Endodermal cell (in vitro differentiated cells): ENCODE measurements around the gene TMC8. TPM values are rescaled to one million over a fixed set of nuclear protein-coding genes. Genes with fewer than 3 reads are reported as not detected.

ENCODE experiments used
- DNase-seq: peaks from one replicate; pipeline ENCODE4 v3.0.0-alpha.2; 2017
- H3K27ac ChIP-seq: 2 replicates; pipeline ENCODE4 v1.5.1; 2013; ENCODE audit warnings: mild to moderate bottlenecking, low read depth, low read length, moderate library complexity
- H3K27me3 ChIP-seq: 2 replicates; pipeline ENCODE4 v1.6.1; 2013; ENCODE audit warnings: mild to moderate bottlenecking, low read length, moderate library complexity; ENCODE audit not compliant: insufficient read depth, control insufficient read depth, poor library complexity, severe bottlenecking
- H3K36me3 ChIP-seq: 2 replicates; pipeline ENCODE4 v1.7.0; 2013; ENCODE audit warnings: mild to moderate bottlenecking, low read length, moderate library complexity; ENCODE audit not compliant: control insufficient read depth, insufficient read depth
- H3K4me1 ChIP-seq: one replicate; pipeline ENCODE4 v1.7.0; 2013; ENCODE audit warnings: low read length; ENCODE audit not compliant: control insufficient read depth, insufficient read depth
- H3K4me3 ChIP-seq: 2 replicates; pipeline ENCODE4 v1.5.1; 2013; ENCODE audit warnings: mild to moderate bottlenecking, low read length, moderate library complexity
- H3K9ac ChIP-seq: 2 replicates; pipeline ENCODE4 v1.6.1; 2013; ENCODE audit warnings: mild to moderate bottlenecking, low read length, moderate library complexity; ENCODE audit not compliant: poor library complexity, severe bottlenecking; ENCODE audit errors: extremely low read depth
- H3K9me3 ChIP-seq: 2 replicates; pipeline ENCODE4 v1.6.1; 2013; ENCODE audit warnings: mild to moderate bottlenecking, low read length, moderate library complexity; ENCODE audit not compliant: control insufficient read depth
- H3K27ac Mint-ChIP-seq: 2 replicates; pipeline ENCODE4 v1.8.0; 2020; ENCODE audit warnings: mixed read lengths
- H3K27me3 Mint-ChIP-seq: 2 replicates; pipeline ENCODE4 v1.8.0; 2021; ENCODE audit warnings: mild to moderate bottlenecking, mixed read lengths; ENCODE audit not compliant: insufficient read depth
- H3K36me3 Mint-ChIP-seq: 2 replicates; pipeline ENCODE4 v1.8.0; 2020; ENCODE audit warnings: low read depth, mixed read lengths
- H3K4me1 Mint-ChIP-seq: 2 replicates; pipeline ENCODE4 v1.8.0; 2020; ENCODE audit warnings: mixed read lengths
- H3K4me3 Mint-ChIP-seq: 2 replicates; pipeline ENCODE4 v1.8.0; 2020; ENCODE audit warnings: mild to moderate bottlenecking, moderate library complexity, mixed read lengths
- H3K9me3 Mint-ChIP-seq: 2 replicates; pipeline ENCODE4 v1.8.0; 2020; ENCODE audit warnings: mild to moderate bottlenecking, mixed read lengths
- WGBS, 2 experiments: methylation state at CpG; one replicate each; pipeline versions ENCODE4 v1.1.5 to v1.1.7; 2013; ENCODE audit warnings: missing lambda C conversion rate in 2 of 2, mixed read lengths in 1 of 2; ENCODE audit not compliant: insufficient coverage in 1 of 2, insufficient read length in 1 of 2; 5-methylcytosine and 5-hydroxymethylcytosine counted together
- total RNA-seq, 2 donors: library from RNA; stranded (reverse); fragmentation: NEBNext Ultra II Directional in 1 of 2; extraction: Animal tissue kit (Norgen Biotek cat#: 25700) in 1 of 2; gene quantifications; 2 replicates in 1 of 2; 3 replicates in 1 of 2; pipeline ENCODE4 v1.2.1, GENCODE V29; 2021
- TF ChIP-seq, protein P1 (sequence below): fragments of 200-600 bp; sonication (generic); conservative IDR thresholded peaks from 2 replicates; pipeline ENCODE4 v1.5.0; 2021; ENCODE audit warnings: antibody characterized with exemption, mild to moderate bottlenecking

TMC8 gene
- total RNA-seq, 2 donors from 2014 or later, result 0.90 to 3.0 TPM

DNA sequence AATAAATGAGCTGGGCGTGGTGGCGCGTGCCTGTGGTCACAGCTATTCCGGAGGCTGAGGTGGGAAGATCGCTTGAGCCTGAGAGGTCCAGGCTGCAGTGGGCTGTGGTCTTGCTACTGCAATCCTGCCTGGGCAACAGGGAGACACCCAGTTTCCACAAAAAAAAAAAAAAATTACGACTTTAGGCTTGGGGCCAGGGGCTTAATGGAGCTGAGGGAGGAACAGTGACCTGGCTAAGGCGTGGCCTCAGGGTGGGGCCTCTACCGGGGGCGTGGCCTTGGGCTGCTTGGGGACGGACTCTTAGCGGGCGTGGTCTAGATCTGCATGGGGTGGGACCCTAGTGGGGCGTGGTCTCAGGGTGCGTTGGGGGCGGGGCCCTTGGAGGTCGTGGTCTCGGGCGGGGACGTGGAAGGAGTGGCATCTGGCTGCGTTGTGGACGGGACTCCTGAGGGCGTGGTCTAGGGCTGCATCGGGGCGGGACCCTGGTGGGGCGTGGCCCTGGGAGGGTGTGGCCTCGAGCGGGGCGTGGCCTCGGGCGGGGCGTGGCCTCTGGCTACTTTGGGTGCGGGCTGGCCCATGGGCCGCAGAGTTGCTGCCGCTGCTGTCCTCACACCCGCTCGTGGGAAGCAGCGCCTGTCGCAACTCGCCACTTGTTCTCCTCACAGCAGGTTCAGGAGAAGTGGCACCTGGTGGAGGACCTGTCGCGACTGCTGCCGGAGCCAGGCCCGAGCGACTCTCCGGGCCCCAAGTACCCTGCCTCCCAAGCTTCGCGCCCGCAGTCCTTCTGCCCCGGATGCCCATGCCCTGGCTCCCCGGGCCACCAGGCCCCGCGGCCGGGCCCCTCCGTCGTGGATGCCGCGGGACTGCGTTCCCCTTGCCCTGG lies 9.8 kb downstream of the TMC8 start:
- H3K9me3 ChIP-seq, result no peaks in the 10 kb centered on the region
- no peak overlapping the region for H3K4me3 ChIP-seq
- Mint-ChIP-seq H3K4me1 (no peaks in the 10 kb centered on the region), H3K36me3 (no peaks in the 10 kb centered on the region), H3K9me3 (no peaks in the 10 kb centered on the region), H3K27ac (no peak overlapping the region), H3K27me3 (peaks cover 12% of the 10 kb centered on the region), H3K4me3 (peak overlapping the region; percentile 31)
- H3K9ac ChIP-seq, result no peak overlapping the region
- 42 to 57% methylated on average over 37 to 58 of the region's 58 CpGs for WGBS, 2 experiments
- H3K4me1 ChIP-seq, result no peaks in the 10 kb centered on the region
- no peaks in the 10 kb centered on the region for H3K27me3 ChIP-seq
- TF ChIP-seq, protein P1, sequence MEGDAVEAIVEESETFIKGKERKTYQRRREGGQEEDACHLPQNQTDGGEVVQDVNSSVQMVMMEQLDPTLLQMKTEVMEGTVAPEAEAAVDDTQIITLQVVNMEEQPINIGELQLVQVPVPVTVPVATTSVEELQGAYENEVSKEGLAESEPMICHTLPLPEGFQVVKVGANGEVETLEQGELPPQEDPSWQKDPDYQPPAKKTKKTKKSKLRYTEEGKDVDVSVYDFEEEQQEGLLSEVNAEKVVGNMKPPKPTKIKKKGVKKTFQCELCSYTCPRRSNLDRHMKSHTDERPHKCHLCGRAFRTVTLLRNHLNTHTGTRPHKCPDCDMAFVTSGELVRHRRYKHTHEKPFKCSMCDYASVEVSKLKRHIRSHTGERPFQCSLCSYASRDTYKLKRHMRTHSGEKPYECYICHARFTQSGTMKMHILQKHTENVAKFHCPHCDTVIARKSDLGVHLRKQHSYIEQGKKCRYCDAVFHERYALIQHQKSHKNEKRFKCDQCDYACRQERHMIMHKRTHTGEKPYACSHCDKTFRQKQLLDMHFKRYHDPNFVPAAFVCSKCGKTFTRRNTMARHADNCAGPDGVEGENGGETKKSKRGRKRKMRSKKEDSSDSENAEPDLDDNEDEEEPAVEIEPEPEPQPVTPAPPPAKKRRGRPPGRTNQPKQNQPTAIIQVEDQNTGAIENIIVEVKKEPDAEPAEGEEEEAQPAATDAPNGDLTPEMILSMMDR, result no peak
- H3K36me3 ChIP-seq, result no peaks in the 10 kb centered on the region
- H3K27ac ChIP-seq, result no peak overlapping the region
- peak; percentile 100 for DNase-seq

DNA sequence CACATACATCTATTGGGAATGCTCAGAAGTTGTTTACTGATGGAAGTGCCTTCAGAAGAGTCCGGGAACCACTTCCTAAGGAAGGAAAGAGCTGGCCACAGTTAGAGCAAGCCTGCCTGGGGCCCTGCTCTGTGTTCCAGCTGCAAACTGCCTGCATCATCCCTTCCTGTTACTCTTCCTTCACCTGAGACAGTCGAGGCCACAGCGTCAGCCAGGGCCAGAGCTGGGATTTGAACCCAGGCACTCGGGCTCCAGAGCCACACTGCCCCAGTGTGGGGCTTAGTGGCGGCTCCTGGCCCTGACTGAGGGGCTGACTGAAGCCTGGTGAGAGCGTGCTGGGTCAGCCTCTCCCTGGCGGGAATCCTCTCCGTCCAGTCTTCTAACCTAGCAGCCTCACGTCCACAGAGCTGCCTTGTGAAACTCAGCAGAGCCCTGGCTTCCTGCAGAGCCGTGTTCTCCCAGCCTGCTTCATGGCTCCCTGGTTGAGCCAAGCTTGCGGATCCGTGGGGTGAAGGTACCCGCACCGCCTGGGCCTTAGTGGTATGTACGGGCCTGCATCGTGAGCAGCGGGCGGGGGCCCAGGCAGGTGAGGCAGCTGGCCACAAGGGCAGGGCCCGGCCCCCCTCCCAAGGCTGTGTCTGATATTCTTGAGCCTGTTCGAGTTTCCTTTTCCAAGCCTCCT lies 11.0 kb downstream of the TMC8 start:
- Histone ChIP-seq H3K27ac (no peak overlapping the region), H3K9ac (no peak overlapping the region), H3K4me1 (no peaks in the 10 kb centered on the region), H3K27me3 (no peaks in the 10 kb centered on the region), H3K36me3 (no peaks in the 10 kb centered on the region), H3K9me3 (no peaks in the 10 kb centered on the region), H3K4me3 (no peak overlapping the region)
- no peaks in the 10 kb centered on the region for H3K36me3 Mint-ChIP-seq
- peak; percentile 61 for DNase-seq
- H3K4me3 Mint-ChIP-seq, result no peak overlapping the region
- WGBS, 2 experiments, result 91 to 92% methylated on average over 14 to 20 of the region's 20 CpGs
- peaks cover 10% of the 10 kb centered on the region for H3K27me3 Mint-ChIP-seq
- TF ChIP-seq, protein P1, result no peak
- no peaks in the 10 kb centered on the region for H3K9me3 Mint-ChIP-seq
- H3K4me1 Mint-ChIP-seq, result no peaks in the 10 kb centered on the region
- no peak overlapping the region for H3K27ac Mint-ChIP-seq

DNA sequence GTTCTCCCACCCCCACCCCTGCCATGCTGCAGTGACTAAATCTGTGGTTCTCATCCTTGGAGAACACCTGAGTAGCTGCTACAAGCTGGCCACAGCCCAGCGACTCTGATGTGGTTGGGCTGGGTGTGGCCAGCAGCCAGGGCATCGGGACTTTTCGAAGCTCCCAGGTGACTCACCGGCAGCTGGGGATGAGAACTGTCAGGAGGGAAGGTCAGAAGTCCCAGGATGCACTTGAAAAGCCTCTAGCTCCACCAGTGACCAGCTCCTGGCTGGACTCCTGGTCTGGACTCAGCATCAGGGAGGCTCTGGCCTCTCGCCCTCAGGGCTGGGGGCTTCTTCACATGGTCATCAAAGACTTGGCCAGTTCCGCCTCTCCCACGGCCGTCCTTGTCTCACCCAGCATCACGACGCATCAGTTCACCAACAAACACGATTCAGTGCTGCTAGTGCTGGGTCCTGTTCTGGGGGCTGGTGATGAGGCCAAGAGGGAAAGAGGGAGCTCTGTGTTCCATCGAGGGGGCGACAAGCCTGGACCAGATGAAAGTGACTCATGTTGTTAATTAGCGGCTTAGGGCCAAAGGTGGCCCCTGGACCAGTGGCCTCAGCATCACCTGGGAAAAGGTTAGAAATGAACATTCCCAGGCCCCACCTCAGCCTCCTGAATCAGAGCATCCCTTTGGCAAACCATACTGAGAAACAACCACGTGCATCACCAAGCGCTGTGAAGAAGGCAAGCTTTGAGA lies 11.7 kb downstream of the TMC8 start:
- Mint-ChIP-seq H3K27me3 (peaks cover 10% of the 10 kb centered on the region), H3K27ac (no peak overlapping the region), H3K9me3 (no peaks in the 10 kb centered on the region), H3K4me3 (no peak overlapping the region), H3K4me1 (no peaks in the 10 kb centered on the region), H3K36me3 (no peaks in the 10 kb centered on the region)
- TF ChIP-seq, protein P1, result no peak
- no peaks in the 10 kb centered on the region for H3K4me1 ChIP-seq
- H3K27me3 ChIP-seq, result no peaks in the 10 kb centered on the region
- no peaks in the 10 kb centered on the region for H3K36me3 ChIP-seq
- H3K27ac ChIP-seq, result no peak overlapping the region
- H3K9me3 ChIP-seq, result no peaks in the 10 kb centered on the region
- H3K4me3 ChIP-seq, result no peak overlapping the region
- 90 to 93% methylated on average over 13 to 16 of the region's 16 CpGs for WGBS, 2 experiments
- peak; percentile 80 for DNase-seq
- H3K9ac ChIP-seq, result no peak overlapping the region
